ENCODE results near the gene GAPDH. TPM values are rescaled to one million over a fixed set of nuclear protein-coding genes. Genes with fewer than 3 reads are reported as not detected.

The GAPDH gene
- total RNA-seq, 1 donor from 2014 or later = 2,078 TPM

DNA sequence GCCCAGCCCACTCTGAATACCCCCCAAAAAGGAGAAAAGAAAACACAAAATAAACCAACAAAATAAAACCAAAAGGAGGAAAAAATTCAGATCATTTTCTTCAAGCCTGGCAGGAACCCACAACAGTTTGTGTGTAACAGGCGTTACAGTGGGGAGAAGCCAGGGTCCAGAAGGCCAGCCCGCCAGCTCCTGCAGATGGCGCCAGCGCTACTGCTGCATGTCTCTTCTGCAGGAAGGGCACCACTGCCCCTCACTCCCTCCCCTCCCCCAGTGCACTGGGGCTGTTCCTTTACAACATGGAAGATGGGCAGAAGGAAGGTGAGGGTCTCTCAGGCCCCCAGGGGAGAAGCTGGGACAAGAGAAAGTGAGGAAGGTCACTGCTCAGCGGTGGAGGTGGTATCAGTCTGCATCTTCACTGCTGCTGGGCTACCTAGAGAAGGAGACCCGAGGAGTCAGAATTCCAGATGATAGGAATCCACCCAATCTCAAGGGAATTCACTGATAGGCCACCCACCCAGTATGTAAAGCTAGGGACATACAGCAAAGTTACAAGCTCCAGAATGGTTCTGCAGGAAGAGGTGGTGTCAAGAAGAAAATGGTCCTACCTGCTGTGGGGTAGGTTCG, 36.1 kb downstream of the GAPDH start:
- Mint-ChIP-seq H3K27ac (peak overlapping the region; percentile 25), H3K9me3 (no peaks in the 10 kb centered on the region), H3K36me3 (peaks cover 47% of the 10 kb centered on the region), H3K4me3 (peak overlapping the region; percentile 10), H3K4me1 (peaks cover 14% of the 10 kb centered on the region), H3K27me3 (ENCODE audit: low read depth) (no peaks in the 10 kb centered on the region)
- TF ChIP-seq, protein P1, sequence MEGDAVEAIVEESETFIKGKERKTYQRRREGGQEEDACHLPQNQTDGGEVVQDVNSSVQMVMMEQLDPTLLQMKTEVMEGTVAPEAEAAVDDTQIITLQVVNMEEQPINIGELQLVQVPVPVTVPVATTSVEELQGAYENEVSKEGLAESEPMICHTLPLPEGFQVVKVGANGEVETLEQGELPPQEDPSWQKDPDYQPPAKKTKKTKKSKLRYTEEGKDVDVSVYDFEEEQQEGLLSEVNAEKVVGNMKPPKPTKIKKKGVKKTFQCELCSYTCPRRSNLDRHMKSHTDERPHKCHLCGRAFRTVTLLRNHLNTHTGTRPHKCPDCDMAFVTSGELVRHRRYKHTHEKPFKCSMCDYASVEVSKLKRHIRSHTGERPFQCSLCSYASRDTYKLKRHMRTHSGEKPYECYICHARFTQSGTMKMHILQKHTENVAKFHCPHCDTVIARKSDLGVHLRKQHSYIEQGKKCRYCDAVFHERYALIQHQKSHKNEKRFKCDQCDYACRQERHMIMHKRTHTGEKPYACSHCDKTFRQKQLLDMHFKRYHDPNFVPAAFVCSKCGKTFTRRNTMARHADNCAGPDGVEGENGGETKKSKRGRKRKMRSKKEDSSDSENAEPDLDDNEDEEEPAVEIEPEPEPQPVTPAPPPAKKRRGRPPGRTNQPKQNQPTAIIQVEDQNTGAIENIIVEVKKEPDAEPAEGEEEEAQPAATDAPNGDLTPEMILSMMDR (IDR thresholded peaks at IDR 0.05; ENCODE audit: unreplicated experiment) = peak; percentile 12
- no peak for DNase-seq (ENCODE audit: low spot score in 2 of 2, unreplicated experiment in 2 of 2)

DNA sequence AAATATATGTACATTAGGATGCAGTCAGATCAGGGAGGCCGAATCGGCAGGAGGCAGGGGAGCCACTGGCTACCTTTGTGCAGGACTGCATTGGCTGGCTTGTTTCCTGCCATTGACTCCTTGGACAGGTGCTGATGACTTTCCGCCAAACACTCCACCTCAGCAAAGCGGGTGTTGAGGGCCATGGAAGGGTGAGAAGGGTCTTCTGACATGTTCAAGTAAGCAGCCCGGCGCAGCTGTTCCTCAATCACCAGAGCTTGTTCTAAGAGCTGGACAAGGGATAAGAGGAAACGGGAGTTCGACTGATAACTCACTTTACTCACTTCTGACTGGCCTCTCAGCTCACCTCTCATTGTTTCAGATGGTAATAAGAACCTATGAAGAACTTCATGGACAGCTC, 38.7 kb downstream of the GAPDH start:
- H3K27ac Mint-ChIP-seq = no peak overlapping the region
- peaks cover 56% of the 10 kb centered on the region for H3K36me3 Mint-ChIP-seq
- H3K4me3 Mint-ChIP-seq = no peak overlapping the region
- TF ChIP-seq, protein P1 (IDR thresholded peaks at IDR 0.05; ENCODE audit: unreplicated experiment) = no peak
- H3K27me3 Mint-ChIP-seq (ENCODE audit: low read depth) = no peaks in the 10 kb centered on the region
- no peaks in the 10 kb centered on the region for H3K9me3 Mint-ChIP-seq
- H3K4me1 Mint-ChIP-seq = peaks cover 4% of the 10 kb centered on the region
- DNase-seq (ENCODE audit: low spot score in 2 of 2, unreplicated experiment in 2 of 2) = no peak

DNA sequence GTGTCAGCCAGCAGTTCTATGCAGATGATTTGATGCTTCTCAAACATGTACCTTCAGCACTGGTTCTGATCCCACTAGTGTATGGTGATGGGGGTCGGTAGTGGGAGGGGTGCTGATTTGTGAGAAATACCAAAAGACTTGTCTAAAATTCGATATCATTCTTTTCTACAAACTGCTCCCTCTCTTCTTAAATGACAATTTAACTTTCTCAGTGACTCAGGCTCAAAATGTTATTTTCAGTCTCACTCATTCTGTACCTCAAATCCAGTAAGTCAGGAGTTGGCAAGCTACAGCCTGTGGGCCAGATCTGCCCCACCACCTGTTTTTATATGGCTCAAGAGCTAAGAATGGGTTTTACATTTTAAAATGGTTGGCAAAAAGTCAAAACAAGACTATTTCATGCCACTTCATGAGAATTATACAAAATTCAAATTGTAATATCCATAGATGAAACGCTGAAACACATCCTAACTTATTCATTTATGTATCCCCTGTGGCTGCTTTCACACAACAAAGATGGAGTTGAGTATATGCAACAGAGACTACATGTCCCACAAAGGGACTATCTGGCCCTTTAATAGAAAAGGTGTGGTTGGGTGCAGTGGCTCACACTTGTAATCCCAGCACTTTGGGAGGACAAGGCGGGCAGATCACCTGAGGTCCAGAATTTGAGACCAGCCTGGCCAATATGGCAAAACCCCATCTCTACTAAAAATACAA, 40.4 kb downstream of the GAPDH start:
- no peak overlapping the region for H3K4me3 Mint-ChIP-seq
- H3K9me3 Mint-ChIP-seq = no peaks in the 10 kb centered on the region
- DNase-seq (ENCODE audit: low spot score in 2 of 2, unreplicated experiment in 2 of 2) = no peak
- TF ChIP-seq, protein P1 (IDR thresholded peaks at IDR 0.05; ENCODE audit: unreplicated experiment) = no peak
- H3K36me3 Mint-ChIP-seq = peaks cover 64% of the 10 kb centered on the region
- no peaks in the 10 kb centered on the region for H3K4me1 Mint-ChIP-seq
- H3K27ac Mint-ChIP-seq = no peak overlapping the region
- H3K27me3 Mint-ChIP-seq (ENCODE audit: low read depth) = no peaks in the 10 kb centered on the region

DNA sequence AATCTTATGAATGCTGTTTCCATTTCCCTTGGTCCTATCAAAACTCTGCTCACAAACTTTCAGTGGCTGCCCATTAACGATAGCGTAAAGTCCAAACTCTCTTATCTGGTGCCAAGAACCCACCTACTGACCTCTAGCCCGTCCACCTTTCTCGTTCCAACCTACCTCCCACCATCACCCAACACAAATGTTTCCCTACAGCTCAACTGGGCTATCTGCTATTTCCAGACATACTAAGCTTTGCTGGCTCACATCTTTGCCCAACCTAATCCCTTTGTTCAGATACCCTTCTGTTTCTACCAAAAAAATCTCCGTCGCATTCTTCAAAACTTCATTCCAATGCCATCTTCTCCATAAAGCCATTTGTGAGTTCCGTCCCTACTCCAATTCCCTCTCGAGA, 41.3 kb downstream of the GAPDH start:
- H3K27me3 Mint-ChIP-seq (ENCODE audit: low read depth) = no peaks in the 10 kb centered on the region
- H3K27ac Mint-ChIP-seq = no peak overlapping the region
- TF ChIP-seq, protein P1 (IDR thresholded peaks at IDR 0.05; ENCODE audit: unreplicated experiment) = no peak
- H3K36me3 Mint-ChIP-seq = peaks cover 55% of the 10 kb centered on the region
- no peak for DNase-seq (ENCODE audit: low spot score in 2 of 2, unreplicated experiment in 2 of 2)
- H3K4me1 Mint-ChIP-seq = no peaks in the 10 kb centered on the region
- no peak overlapping the region for H3K4me3 Mint-ChIP-seq
- no peaks in the 10 kb centered on the region for H3K9me3 Mint-ChIP-seq

GRCh38 chr12:6582196-6582595, 47.9 kb downstream of the GAPDH start:
- Mint-ChIP-seq H3K27ac (no peak overlapping the region), H3K4me1 (no peaks in the 10 kb centered on the region), H3K4me3 (no peak overlapping the region), H3K36me3 (peaks cover 47% of the 10 kb centered on the region), H3K27me3 (ENCODE audit: low read depth) (no peaks in the 10 kb centered on the region), H3K9me3 (no peaks in the 10 kb centered on the region)
- TF ChIP-seq, protein P1 (IDR thresholded peaks at IDR 0.05; ENCODE audit: unreplicated experiment) = peak; percentile 20
- no peak for DNase-seq (ENCODE audit: low spot score in 2 of 2, unreplicated experiment in 2 of 2)

Data from mesothelial cell of epicardium (in vitro differentiated cells).